ENCODE measurements around the gene ZNF598. TPM values are rescaled to one million over a fixed set of nuclear protein-coding genes. Genes with fewer than 3 reads are reported as not detected.
A peak's percentile ranks its signal among the peaks of the same experiment; 100 is the strongest.

ZNF598 gene
- total and polyA plus RNA-seq, 2 experiments from 2014 or later = 8.5 to 48.6 TPM

DNA sequence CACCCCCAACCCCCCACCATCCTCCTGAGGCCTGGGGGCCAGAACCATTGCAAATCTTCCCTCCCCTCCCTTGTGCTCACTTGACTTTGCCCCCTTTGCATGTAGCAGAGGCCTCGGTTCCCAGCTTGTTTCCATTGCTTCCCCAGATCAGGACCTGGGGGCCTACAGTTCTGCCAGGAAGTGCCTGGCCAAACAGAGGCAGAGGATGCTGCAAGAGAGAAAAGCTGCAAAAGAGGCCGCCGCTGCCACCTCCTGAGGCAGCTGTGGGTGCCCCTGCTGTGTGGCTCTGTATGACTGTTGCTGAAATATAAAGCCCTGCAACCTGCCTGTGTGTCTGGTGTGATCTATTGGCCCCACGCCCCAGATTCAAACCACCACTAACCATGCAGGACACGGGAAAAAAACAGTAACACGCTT is 48.0 kb downstream of the ZNF598 start (continued):
- TF ChIP-seq, protein P1, sequence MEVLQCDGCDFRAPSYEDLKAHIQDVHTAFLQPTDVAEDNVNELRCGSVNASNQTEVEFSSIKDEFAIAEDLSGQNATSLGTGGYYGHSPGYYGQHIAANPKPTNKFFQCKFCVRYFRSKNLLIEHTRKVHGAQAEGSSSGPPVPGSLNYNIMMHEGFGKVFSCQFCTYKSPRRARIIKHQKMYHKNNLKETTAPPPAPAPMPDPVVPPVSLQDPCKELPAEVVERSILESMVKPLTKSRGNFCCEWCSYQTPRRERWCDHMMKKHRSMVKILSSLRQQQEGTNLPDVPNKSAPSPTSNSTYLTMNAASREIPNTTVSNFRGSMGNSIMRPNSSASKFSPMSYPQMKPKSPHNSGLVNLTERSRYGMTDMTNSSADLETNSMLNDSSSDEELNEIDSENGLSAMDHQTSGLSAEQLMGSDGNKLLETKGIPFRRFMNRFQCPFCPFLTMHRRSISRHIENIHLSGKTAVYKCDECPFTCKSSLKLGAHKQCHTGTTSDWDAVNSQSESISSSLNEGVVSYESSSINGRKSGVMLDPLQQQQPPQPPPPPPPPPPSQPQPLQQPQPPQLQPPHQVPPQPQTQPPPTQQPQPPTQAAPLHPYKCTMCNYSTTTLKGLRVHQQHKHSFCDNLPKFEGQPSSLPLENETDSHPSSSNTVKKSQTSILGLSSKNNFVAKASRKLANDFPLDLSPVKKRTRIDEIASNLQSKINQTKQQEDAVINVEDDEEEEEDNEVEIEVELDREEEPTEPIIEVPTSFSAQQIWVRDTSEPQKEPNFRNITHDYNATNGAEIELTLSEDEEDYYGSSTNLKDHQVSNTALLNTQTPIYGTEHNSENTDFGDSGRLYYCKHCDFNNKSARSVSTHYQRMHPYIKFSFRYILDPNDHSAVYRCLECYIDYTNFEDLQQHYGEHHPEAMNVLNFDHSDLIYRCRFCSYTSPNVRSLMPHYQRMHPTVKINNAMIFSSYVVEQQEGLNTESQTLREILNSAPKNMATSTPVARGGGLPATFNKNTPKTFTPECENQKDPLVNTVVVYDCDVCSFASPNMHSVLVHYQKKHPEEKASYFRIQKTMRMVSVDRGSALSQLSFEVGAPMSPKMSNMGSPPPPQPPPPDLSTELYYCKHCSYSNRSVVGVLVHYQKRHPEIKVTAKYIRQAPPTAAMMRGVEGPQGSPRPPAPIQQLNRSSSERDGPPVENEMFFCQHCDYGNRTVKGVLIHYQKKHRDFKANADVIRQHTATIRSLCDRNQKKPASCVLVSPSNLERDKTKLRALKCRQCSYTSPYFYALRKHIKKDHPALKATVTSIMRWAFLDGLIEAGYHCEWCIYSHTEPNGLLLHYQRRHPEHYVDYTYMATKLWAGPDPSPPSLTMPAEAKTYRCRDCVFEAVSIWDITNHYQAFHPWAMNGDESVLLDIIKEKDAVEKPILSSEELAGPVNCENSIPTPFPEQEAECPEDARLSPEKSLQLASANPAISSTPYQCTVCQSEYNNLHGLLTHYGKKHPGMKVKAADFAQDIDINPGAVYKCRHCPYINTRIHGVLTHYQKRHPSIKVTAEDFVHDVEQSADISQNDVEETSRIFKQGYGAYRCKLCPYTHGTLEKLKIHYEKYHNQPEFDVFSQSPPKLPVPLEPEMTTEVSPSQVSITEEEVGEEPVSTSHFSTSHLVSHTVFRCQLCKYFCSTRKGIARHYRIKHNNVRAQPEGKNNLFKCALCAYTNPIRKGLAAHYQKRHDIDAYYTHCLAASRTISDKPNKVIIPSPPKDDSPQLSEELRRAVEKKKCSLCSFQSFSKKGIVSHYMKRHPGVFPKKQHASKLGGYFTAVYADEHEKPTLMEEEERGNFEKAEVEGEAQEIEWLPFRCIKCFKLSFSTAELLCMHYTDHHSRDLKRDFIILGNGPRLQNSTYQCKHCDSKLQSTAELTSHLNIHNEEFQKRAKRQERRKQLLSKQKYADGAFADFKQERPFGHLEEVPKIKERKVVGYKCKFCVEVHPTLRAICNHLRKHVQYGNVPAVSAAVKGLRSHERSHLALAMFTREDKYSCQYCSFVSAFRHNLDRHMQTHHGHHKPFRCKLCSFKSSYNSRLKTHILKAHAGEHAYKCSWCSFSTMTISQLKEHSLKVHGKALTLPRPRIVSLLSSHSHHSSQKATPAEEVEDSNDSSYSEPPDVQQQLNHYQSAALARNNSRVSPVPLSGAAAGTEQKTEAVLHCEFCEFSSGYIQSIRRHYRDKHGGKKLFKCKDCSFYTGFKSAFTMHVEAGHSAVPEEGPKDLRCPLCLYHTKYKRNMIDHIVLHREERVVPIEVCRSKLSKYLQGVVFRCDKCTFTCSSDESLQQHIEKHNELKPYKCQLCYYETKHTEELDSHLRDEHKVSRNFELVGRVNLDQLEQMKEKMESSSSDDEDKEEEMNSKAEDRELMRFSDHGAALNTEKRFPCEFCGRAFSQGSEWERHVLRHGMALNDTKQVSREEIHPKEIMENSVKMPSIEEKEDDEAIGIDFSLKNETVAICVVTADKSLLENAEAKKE (CRISPR knock-in tag; IDR thresholded peaks at IDR 0.05) = no peak
- TF ChIP-seq CREB1 (CRISPR knock-in tag; IDR thresholded peaks at IDR 0.05; ENCODE audit: low read depth) (no peak), ZNF331 (CRISPR knock-in tag; IDR thresholded peaks at IDR 0.05; ENCODE audit: low read depth) (no peak), ETS1 (IDR thresholded peaks at IDR 0.05) (no peak)

DNA sequence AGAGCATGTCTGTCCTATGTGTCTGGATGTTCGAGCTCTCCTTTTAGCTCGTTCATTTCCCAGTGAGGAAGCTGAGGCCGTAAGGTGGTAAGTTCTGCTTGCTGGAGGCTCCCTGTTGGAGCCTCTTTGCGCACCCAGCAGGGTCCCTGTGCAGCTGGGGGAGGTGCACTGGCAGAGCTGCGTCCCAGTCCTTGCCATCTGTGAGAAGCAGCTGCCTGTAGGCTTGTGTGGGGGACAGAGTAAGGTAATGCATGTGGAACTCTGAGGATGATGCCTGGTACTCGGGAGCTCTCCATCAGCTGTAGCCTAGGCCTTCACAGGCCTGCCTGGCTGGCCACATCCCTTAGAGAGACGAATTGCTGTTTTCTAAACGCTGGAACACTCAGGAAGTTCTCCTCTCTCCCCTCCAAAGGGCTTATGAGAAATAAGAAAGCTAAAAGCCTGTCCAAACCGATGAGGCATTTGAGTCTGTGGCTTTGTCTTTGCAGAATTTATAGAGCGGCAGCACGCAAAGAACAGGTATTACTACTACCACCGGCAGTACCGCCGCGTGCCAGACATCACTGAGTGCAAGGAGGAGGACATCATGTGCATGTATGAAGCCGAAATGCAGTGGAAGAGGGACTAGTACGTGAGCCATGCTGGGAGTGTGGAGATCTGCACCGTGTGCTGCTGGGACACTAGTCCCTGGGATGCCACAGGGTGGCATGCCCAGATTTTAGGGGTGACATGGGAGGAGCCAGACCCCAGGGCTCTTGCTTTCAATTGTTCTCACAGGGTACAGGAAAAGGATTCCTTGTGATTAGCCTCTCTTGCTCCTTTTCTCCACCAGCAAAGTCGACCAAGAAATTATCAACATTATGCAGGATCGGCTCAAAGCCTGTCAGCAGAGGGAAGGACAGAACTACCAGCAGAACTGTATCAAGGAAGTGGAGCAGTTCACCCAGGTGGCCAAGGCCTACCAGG is 48.7 kb downstream of the ZNF598 start:
- peak overlapping the region; percentile 84; the same call in 1 of the 2 replicates for H3K27ac ChIP-seq (ENCODE audit: low read depth)
- peak overlapping the region; percentile 91 for H3K4me2 ChIP-seq
- H3K4me3 ChIP-seq = peak overlapping the region; percentile 89
- H4K20me1 ChIP-seq (replicated peaks; ENCODE audit: insufficient read depth) = peaks cover 27% of the 10 kb centered on the region
- peaks cover 44% of the 10 kb centered on the region for H3K36me3 Mint-ChIP-seq (ENCODE audit: low read depth)
- no peaks in the 10 kb centered on the region for H3K9me2 ChIP-seq (ENCODE audit: insufficient read depth)
- peaks cover 33% of the 10 kb centered on the region for H3K4me1 Mint-ChIP-seq
- peak overlapping the region; percentile 90 for H3K27ac Mint-ChIP-seq
- no peak for DNase-seq (ENCODE audit: low spot score)
- H3F3A ChIP-seq (replicated peaks; ENCODE audit: low read depth) = peaks cover 49% of the 10 kb centered on the region
- no peak overlapping the region for H2AFZ ChIP-seq
- TF ChIP-seq POLR2AphosphoS5 (IDR thresholded peaks at IDR 0.05; ENCODE audit: low read depth) = peak; percentile 80
- no peak for TF ChIP-seq NANOG (IDR thresholded peaks at IDR 0.05; ENCODE audit: borderline replicate concordance)
- no peak for TF ChIP-seq ZNF331 (CRISPR knock-in tag; IDR thresholded peaks at IDR 0.05; ENCODE audit: low read depth)
- no peaks in the 10 kb centered on the region for H3K27me3 ChIP-seq (ENCODE audit: insufficient read depth)
- H3K4me1 ChIP-seq (ENCODE audit: insufficient read depth) = peaks cover 37% of the 10 kb centered on the region; the same call in 1 of the 2 replicates
- peak overlapping the region; percentile 92 for H3K4me3 Mint-ChIP-seq
- peaks cover 8% of the 10 kb centered on the region; the same call in 2 of the 3 replicates for H3K9me3 Mint-ChIP-seq
- peaks cover 25% of the 10 kb centered on the region for H3K36me3 ChIP-seq (ENCODE audit: insufficient read depth)
- peak; percentile 21 for ATAC-seq
- peaks cover 43% of the 10 kb centered on the region for H3K79me2 ChIP-seq (replicated peaks; ENCODE audit: insufficient read depth)
- H3K27me3 Mint-ChIP-seq (ENCODE audit: insufficient read depth, low read depth, poor library complexity) = peaks cover 55% of the 10 kb centered on the region

Data from GM23338 (cell line).